ENCODE results near the gene MKNK1. TPM values are rescaled to one million over a fixed set of nuclear protein-coding genes. Genes with fewer than 3 reads are reported as not detected.

MKNK1 gene
- total and polyA plus RNA-seq, 2 of the 8 experiments (the other 6 are each of a cell fraction or from before 2014, with no cell fraction given) = 13.9 to 21.5 TPM

DNA sequence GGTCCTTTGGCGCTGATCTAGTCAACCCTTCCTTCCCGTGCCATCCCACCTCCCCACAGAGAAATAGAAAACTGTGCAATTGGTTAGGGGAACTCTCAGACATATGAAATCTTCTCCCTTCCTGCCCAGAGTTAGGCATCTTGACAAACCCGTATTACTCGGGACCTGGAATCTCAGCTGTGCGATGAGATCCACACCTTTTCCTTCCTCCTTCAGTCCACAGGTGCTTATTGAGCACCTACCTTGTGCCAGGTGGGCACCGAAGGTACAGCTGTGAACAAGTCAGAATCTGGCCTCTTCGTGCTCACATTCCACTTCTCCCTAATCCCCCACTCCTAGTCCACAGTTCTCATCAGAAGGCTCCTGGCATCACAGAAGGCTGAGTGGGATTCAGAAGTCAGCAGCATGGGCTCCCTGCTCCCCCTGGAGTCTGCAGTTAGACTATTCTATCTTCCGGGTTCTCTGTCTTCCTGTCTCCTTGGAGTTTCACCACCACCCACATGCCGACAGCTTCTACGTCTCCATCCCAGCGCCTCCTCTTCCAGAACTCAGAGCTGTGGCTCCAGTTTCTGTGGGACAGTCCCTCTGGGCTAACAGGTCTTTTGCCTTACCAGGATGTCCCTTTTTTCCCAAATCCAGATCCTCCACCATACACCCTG, 75.6 kb downstream of the MKNK1 start:
- Histone ChIP-seq H2BK5ac (ENCODE audit: low read depth, low read length) (no peak overlapping the region), H4K5ac (ENCODE audit: insufficient read length, low read depth, low read length) (no peak overlapping the region), H3K27me3 (replicated peaks in 1 of 4; ENCODE audit: control insufficient read depth in 3 of 4, extremely low read depth in 1 of 4, insufficient read depth in 3 of 4, low read length in 3 of 4) (peaks cover 28 to 93% (median 76%) of the 10 kb centered on the region in 4 experiments), H3K23me2 (ENCODE audit: low read depth, low read length) (peaks cover 5% of the 10 kb centered on the region; the same call in 1 of the 2 replicates), H3K23ac (ENCODE audit: insufficient read length) (no peak overlapping the region), H3K27ac (ENCODE audit: low read depth, low read length) (no peak overlapping the region), H2BK15ac (ENCODE audit: low read length) (0 out of 2 replicates have a peak overlapping the region, but pooled peaks have one; percentile 23), H3K79me1 (ENCODE audit: low read depth, low read length) (no peaks in the 10 kb centered on the region), H2BK120ac (replicated peaks; ENCODE audit: low read depth, low read length) (no peak overlapping the region), H3K4ac (replicated peaks; ENCODE audit: insufficient read length, low read depth, low read length) (no peak overlapping the region), H3K56ac (replicated peaks; ENCODE audit: insufficient read length, low read depth, low read length) (no peak overlapping the region), H3K4me2 (ENCODE audit: insufficient read depth in 1 of 2, low read depth in 2 of 2, low read length in 2 of 2) (no peak overlapping the region), H3K79me2 (ENCODE audit: control insufficient read depth in 1 of 2, insufficient read depth in 2 of 2, low read length in 2 of 2) (no peaks in the 10 kb centered on the region), H3K18ac (ENCODE audit: extremely low read depth, low read length) (no peak overlapping the region), H2AK5ac (ENCODE audit: low read depth, low read length) (no peak overlapping the region), H3K4me3 (ENCODE audit: extremely low read depth in 1 of 4, insufficient read depth in 2 of 4, low read depth in 3 of 4, low read length in 4 of 4) (no peak overlapping the region), H3K9ac (replicated peaks in 1 of 4; ENCODE audit: extremely low read depth in 1 of 4, low read depth in 3 of 4, low read length in 3 of 4) (no peak overlapping the region), H2BK12ac (ENCODE audit: low read depth, low read length) (no peak overlapping the region; the same call in 1 of the 2 replicates), H4K8ac (ENCODE audit: extremely low read depth, insufficient read depth, low read length) (no peak overlapping the region), H4K91ac (replicated peaks; ENCODE audit: insufficient read length, low read length) (no peak overlapping the region), H3K14ac (ENCODE audit: insufficient read length) (no peak overlapping the region), H3K4me1 (replicated peaks in 1 of 4; ENCODE audit: control insufficient read depth in 3 of 4, insufficient read depth in 4 of 4, low read length in 3 of 4) (peaks cover 8 to 27% (median 17%) of the 10 kb centered on the region in 4 experiments), H2BK20ac (ENCODE audit: low read length) (no peak overlapping the region), H3K36me3 (ENCODE audit: control insufficient read depth in 2 of 4, insufficient read depth in 4 of 4, low read length in 3 of 4) (no peaks in the 10 kb centered on the region), H4K20me1 (replicated peaks in 1 of 2; ENCODE audit: control insufficient read depth in 1 of 2, insufficient read depth in 2 of 2, low read length in 2 of 2) (peaks cover 2 to 3% of the 10 kb centered on the region in 2 experiments), H3K9me3 (ENCODE audit: insufficient read depth in 2 of 2, low read depth in 1 of 2, low read length in 1 of 2) (no peaks in the 10 kb centered on the region), H2AFZ (ENCODE audit: low read length) (no peak overlapping the region)
- TF ChIP-seq, protein P1, sequence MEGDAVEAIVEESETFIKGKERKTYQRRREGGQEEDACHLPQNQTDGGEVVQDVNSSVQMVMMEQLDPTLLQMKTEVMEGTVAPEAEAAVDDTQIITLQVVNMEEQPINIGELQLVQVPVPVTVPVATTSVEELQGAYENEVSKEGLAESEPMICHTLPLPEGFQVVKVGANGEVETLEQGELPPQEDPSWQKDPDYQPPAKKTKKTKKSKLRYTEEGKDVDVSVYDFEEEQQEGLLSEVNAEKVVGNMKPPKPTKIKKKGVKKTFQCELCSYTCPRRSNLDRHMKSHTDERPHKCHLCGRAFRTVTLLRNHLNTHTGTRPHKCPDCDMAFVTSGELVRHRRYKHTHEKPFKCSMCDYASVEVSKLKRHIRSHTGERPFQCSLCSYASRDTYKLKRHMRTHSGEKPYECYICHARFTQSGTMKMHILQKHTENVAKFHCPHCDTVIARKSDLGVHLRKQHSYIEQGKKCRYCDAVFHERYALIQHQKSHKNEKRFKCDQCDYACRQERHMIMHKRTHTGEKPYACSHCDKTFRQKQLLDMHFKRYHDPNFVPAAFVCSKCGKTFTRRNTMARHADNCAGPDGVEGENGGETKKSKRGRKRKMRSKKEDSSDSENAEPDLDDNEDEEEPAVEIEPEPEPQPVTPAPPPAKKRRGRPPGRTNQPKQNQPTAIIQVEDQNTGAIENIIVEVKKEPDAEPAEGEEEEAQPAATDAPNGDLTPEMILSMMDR (IDR thresholded peaks at IDR 0.05; ENCODE audit: control extremely low read depth in 1 of 3, insufficient read depth in 1 of 3, low read depth in 1 of 3, low read length in 3 of 3) = peak in 2 of 3 experiments; percentile 51 to 62; a peak in 3 of 4 replicates
- peak; percentile 55 to 69 for TF ChIP-seq RAD21 (IDR thresholded peaks at IDR 0.05 in 1 of 2, conservative IDR thresholded peaks at IDR 0.05 in 1 of 2; ENCODE audit: low read depth in 2 of 2, low read length in 2 of 2)
- TF ChIP-seq GTF2F1 (IDR thresholded peaks at IDR 0.05; ENCODE audit: borderline replicate concordance, low read depth, low read length) = no peak
- peak in 1 of 2 experiments; percentile 46 for DNase-seq (ENCODE audit: low read depth in 1 of 2, low spot score in 2 of 2)
- ChIA-PET POLR2A (ENCODE audit: partially characterized antibody) (interaction anchor here (1.1 to 1.8 kb wide), 4 partner anchors 35 to 84 kb away, joined by 3 to 7 read pairs (median 5); no protein-coding TSS in a partner anchor), CTCF (ENCODE audit: partially characterized antibody) (interaction anchor here (0.6 to 25.0 kb wide), 27 partner anchors 9 to 196 kb away, joined by 3 to 1068 read pairs (median 6); partner anchors contain the start of genes ATPAF1, DMBX1, KNCN and MKNK1)
- no peak for FAIRE-seq
- WGBS, 2 experiments (ENCODE audit: extremely low coverage in 1 of 2, insufficient coverage in 1 of 2, insufficient read length in 1 of 2, insufficient replicate concordance in 2 of 2, low coverage in 1 of 2, low lambda C conversion rate in 2 of 2, missing lambda C conversion rate in 1 of 2) = 60% methylated on average over 11 of the region's 11 CpGs; no CpG with 5 or more reads in 1 of the 2 experiments

Data from H1 (cell line).